HCT116 (cell line): ENCODE data around the gene KIAA0930. TPM values are rescaled to one million over a fixed set of nuclear protein-coding genes. Genes with fewer than 3 reads are reported as not detected.

Source experiments
- ATAC-seq: fragments of 200-7000 bp; cut with Tn5 transposase; 2 replicates; pipeline ENCODE4 v1.9.1; 2020; ENCODE audit warnings: mild to moderate bottlenecking, moderate library complexity
- BruUV-seq: library from RNA; stranded (reverse); fragments of 400-500 nt; replicated peaks from 2 replicates; lab custom pipeline; 2021; lab: Mats Ljungman, UMichigan
- CTCF ChIA-PET: fragments of 300-600 bp; sonication (Branson Sonifier 250); formaldehyde crosslinking; loops from one replicate; lab custom pipeline; 2021; ENCODE audit warnings: antibody characterized with exemption; lab: Charles Lee
- POLR2A ChIA-PET: fragments of 300-600, 350-600 bp; sonication (Branson Sonifier 250); formaldehyde crosslinking; loops from one replicate; lab custom pipeline; 2021; ENCODE audit warnings: antibody characterized with exemption; lab: Charles Lee
- RAD21 ChIA-PET, 2 experiments: fragments of 300-600 bp; sonication (Branson Sonifier 250); formaldehyde crosslinking; loops; one replicate each; lab custom pipeline; 2023; ENCODE audit warnings: low total read pairs in 2 of 2; ENCODE audit not compliant: uncharacterized antibody in 2 of 2, unreplicated experiment in 2 of 2, low non-redundant PET in 1 of 2; lab: Charles Lee
- DNase-seq: peaks from one replicate; pipeline ENCODE4 v3.0.0-alpha.2; 2010; ENCODE audit warnings: low read depth, low spot score
- H2AFZ ChIP-seq: fragments of 200-600 bp; shearing (Covaris generic), sonication (generic); 2 replicates; pipeline ENCODE4 v1.6.1; 2017; ENCODE audit warnings: low read depth, mixed run types, mixed read lengths, antibody characterized with exemption, low read length; ENCODE audit not compliant: poor library complexity, severe bottlenecking
- H3K27ac ChIP-seq: 2 replicates; pipeline ENCODE4 v1.5.1; 2012; ENCODE audit warnings: low read depth, low read length
- H3K27me3 ChIP-seq: fragments of 200-600 bp; sonication (generic); 2 replicates; pipeline ENCODE4 v1.6.1; 2016; ENCODE audit warnings: mixed run types, low read length, mixed read lengths; ENCODE audit not compliant: insufficient read depth
- H3K36me3 ChIP-seq, 2 experiments: fragments of 200-500 bp in 1 of 2; fragments of 200-600 bp in 1 of 2; sonication (Bioruptor generic) in 1 of 2; sonication (generic) in 1 of 2; 2 replicates each; pipeline versions ENCODE4 v1.5.1 to v1.6.1; 2014 to 2016; ENCODE audit warnings: low read length in 2 of 2, inconsistent platforms in 1 of 2, mixed read lengths in 1 of 2, mixed run types in 1 of 2; ENCODE audit not compliant: insufficient read depth in 2 of 2, control insufficient read depth in 1 of 2
- H3K4me1 ChIP-seq, 2 experiments: fragments of 200-600 bp in 1 of 2; sonication (generic) in 1 of 2; 2 replicates each; pipeline versions ENCODE4 v1.5.1 to v1.6.1; 2012 to 2017; ENCODE audit warnings: low read length in 2 of 2, inconsistent platforms in 1 of 2, mild to moderate bottlenecking in 1 of 2, mixed read lengths in 1 of 2, mixed run types in 1 of 2, moderate library complexity in 1 of 2; ENCODE audit not compliant: insufficient read depth in 2 of 2, control insufficient read depth in 1 of 2
- H3K4me2 ChIP-seq: fragments of 200-600 bp; sonication (generic); 2 replicates; pipeline ENCODE4 v1.6.1; 2017; ENCODE audit warnings: mixed run types, low read length, mixed read lengths
- H3K4me3 ChIP-seq, 2 experiments: fragments of 200-600 bp in 1 of 2; sonication (generic) in 1 of 2; replicated peaks in 1 of 2; 2 replicates each; pipeline ENCODE4 v1.5.1; 2011 to 2016; ENCODE audit warnings: low read length in 2 of 2, control low read depth in 1 of 2, low read depth in 1 of 2, mild to moderate bottlenecking in 1 of 2, mixed read lengths in 1 of 2, mixed run types in 1 of 2
- H3K79me2 ChIP-seq: fragments of 200-600 bp; sonication (generic); 2 replicates; pipeline ENCODE4 v1.6.1; 2017; ENCODE audit warnings: mild to moderate bottlenecking, mixed run types, low read length, moderate library complexity, mixed read lengths; ENCODE audit not compliant: insufficient read depth
- H3K9ac ChIP-seq: fragments of 200-600 bp; sonication (generic); 2 replicates; pipeline ENCODE4 v1.6.1; 2016; ENCODE audit warnings: low read length, mixed read lengths
- H3K9me2 ChIP-seq: fragments of 200-600 bp; sonication (generic), shearing (Covaris generic); 2 replicates; pipeline ENCODE4 v1.6.1; 2017; ENCODE audit warnings: mixed run types, mild to moderate bottlenecking, moderate library complexity; ENCODE audit not compliant: insufficient read depth
- H3K9me3 ChIP-seq, 2 experiments: fragments of 200-500 bp in 1 of 2; fragments of 200-600 bp in 1 of 2; sonication (Bioruptor generic) in 1 of 2; sonication (generic) in 1 of 2; 2 replicates each; pipeline ENCODE4 v1.6.1; 2014 to 2017; ENCODE audit warnings: low read length in 2 of 2, mixed read lengths in 2 of 2, inconsistent platforms in 1 of 2, low read depth in 1 of 2, mild to moderate bottlenecking in 1 of 2, mixed run types in 1 of 2, moderate library complexity in 1 of 2; ENCODE audit not compliant: control insufficient read depth in 1 of 2, insufficient read depth in 1 of 2
- H4K20me1 ChIP-seq: fragments of 200-600 bp; sonication (generic), shearing (Covaris generic); 2 replicates; pipeline ENCODE4 v1.6.1; 2017; ENCODE audit warnings: mixed run types, mild to moderate bottlenecking, moderate library complexity; ENCODE audit not compliant: insufficient read depth
- EZH2 ChIP-seq: fragments of 200-600 bp; sonication (generic); IDR thresholded peaks from 2 replicates; pipeline ENCODE4 v1.6.1; 2017; ENCODE audit warnings: antibody characterized with exemption, mixed run types
- JUND ChIP-seq: IDR thresholded peaks from 2 replicates; pipeline ENCODE4 v1.6.1; 2012
- POLR2A ChIP-seq: IDR thresholded peaks from 2 replicates; pipeline ENCODE4 v1.7.0; 2011; ENCODE audit warnings: borderline replicate concordance; ENCODE audit not compliant: insufficient read depth, insufficient read length; ENCODE audit errors: extremely low read depth
- POLR2AphosphoS5 ChIP-seq: IDR thresholded peaks from 2 replicates; pipeline ENCODE4 v1.6.1; 2011; ENCODE audit warnings: mild to moderate bottlenecking, low read depth, low read length, moderate library complexity
- TCF7L2 ChIP-seq: IDR thresholded peaks from 2 replicates; pipeline ENCODE4 v1.7.0; 2011; ENCODE audit warnings: borderline replicate concordance, inconsistent platforms; ENCODE audit not compliant: insufficient read depth, insufficient read length; ENCODE audit errors: extremely low read depth
- YY1 ChIP-seq: IDR thresholded peaks from 2 replicates; pipeline ENCODE4 v1.6.1; 2011; ENCODE audit warnings: low read length, low read depth, moderate library complexity, mild to moderate bottlenecking; ENCODE audit not compliant: insufficient replicate concordance; ENCODE audit errors: extremely low read depth
- ZNF274 ChIP-seq: fragments of 200-500 bp; sonication (Bioruptor generic); IDR thresholded peaks from 2 replicates; pipeline ENCODE4 v1.6.1; 2014; ENCODE audit warnings: mild to moderate bottlenecking, low read depth, low read length, inconsistent platforms
- intact Hi-C: fragments of 100-400 bp; cut with micrococcal nuclease; formaldehyde crosslinking; loops from 2 replicates; pipeline ENCODE4 v1.10.0; 2022
- total RNA-seq: library from RNA; stranded (reverse); gene quantifications from one replicate; pipeline ENCODE4 v1.2.1, GENCODE V29; 2021; ENCODE audit not compliant: unreplicated experiment
- TF ChIP-seq, protein P1 (sequence below): IDR thresholded peaks from 2 replicates; pipeline ENCODE4 v1.6.1; 2011; ENCODE audit warnings: mild to moderate bottlenecking, low read length, moderate library complexity; ENCODE audit not compliant: insufficient replicate concordance; ENCODE audit errors: extremely low read depth
- TF ChIP-seq, protein P2 (sequence below): IDR thresholded peaks from 2 replicates; pipeline ENCODE4 v1.6.1; 2012
- TF ChIP-seq, protein P3 (sequence below): IDR thresholded peaks from 2 replicates; pipeline ENCODE4 v1.6.1; 2012

Gene KIAA0930
- total RNA-seq, 1 experiment from 2014 or later: 60.9 TPM

DNA sequence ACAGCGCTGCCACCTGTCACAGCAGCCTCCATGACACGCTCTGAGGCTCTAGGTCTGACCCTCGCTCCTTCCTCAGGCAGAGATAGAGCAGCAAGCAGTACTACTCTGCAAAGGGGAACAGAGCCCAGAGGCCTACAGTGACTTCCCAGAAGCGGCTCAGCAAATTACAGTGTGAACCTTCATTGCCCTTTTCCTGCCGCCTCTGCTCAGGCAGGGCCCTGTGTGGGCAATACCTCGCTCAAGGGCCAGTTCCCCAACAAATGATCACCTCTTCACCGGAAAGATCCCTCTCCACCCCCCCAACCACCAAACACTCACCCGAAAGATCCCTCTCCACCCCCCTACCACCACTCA lies 12.3 kb downstream of the KIAA0930 start:
- H3K36me3 ChIP-seq: no peaks in the 10 kb centered on the region
- DNase-seq (no peak), ATAC-seq (no peak)
- no peak overlapping the region for H3K4me3 ChIP-seq
- no peaks in the 10 kb centered on the region for H3K9me3 ChIP-seq
- H2AFZ ChIP-seq: no peak overlapping the region
- H3K4me1 ChIP-seq: no peaks in the 10 kb centered on the region
- H3K4me2 ChIP-seq: no peak overlapping the region
- intact Hi-C loops: no loop called here
- no peaks in the 10 kb centered on the region for H3K27me3 ChIP-seq
- ChIA-PET RAD21 (no interaction called here), POLR2A (no interaction called here), CTCF (no interaction called here)
- TF ChIP-seq TCF7L2: no peak
- TF ChIP-seq EZH2: no peak
- no peak for TF ChIP-seq POLR2AphosphoS5
- TF ChIP-seq ZNF274: no peak
- peaks cover 9% of the 10 kb centered on the region for H3K79me2 ChIP-seq
- no peaks in the 10 kb centered on the region for H4K20me1 ChIP-seq
- no peaks in the 10 kb centered on the region for H3K9me2 ChIP-seq
- H3K27ac ChIP-seq: no peak overlapping the region
- no peak overlapping the region for H3K9ac ChIP-seq
- BruUV-seq: no TSS peak

DNA sequence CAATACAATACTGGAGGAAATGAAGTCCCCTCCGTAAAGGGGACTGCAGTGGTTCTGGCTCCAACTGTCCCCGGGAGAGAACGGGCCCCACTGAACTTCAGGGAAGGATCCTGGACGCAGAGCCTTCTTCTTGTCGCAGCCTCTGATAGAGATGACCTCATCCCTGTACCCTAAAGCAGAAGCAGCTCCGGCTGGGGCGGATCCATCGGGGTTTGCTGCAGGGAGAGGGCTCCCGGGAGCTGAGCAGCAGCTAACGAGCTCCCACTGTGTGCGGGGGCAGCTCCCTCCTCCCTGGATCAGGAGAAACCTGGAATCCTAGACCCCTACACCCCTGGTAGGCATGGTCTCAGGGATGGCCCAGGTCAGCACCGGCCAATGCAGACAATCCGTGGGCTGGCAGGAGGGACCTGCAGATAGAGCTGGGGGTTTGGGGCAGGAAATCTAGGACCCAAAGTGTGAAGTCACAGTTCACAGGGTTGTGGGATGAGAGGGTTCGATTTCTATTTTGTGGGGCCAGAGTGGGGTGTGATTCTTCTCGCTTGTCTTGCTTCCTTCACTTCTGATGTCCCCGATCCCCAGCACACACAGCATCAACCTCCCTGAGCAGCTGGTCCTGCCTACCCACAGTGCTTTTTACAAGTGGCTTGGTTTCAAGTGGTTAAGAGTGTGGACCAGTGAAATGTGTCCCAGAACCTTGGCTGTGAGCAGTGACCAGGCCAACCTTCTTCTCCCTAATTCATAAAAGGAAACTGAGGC lies 12.9 kb downstream of the KIAA0930 start:
- CTCF ChIA-PET: no interaction called here
- H3K36me3 ChIP-seq: no peaks in the 10 kb centered on the region
- RAD21 ChIA-PET: no interaction called here
- no peaks in the 10 kb centered on the region for H3K27me3 ChIP-seq
- no peaks in the 10 kb centered on the region for H4K20me1 ChIP-seq
- no peak overlapping the region for H3K4me2 ChIP-seq
- intact Hi-C loops: no loop called here
- BruUV-seq: no TSS peak
- POLR2A ChIA-PET: no interaction called here
- no peak for DNase-seq
- no peak for ATAC-seq
- H3K79me2 ChIP-seq: peaks cover 15% of the 10 kb centered on the region
- H3K9ac ChIP-seq: no peak overlapping the region
- no peak overlapping the region for H3K27ac ChIP-seq
- H3K4me3 ChIP-seq: no peak overlapping the region
- TF ChIP-seq POLR2A (no peak), POLR2AphosphoS5 (no peak), JUND (no peak), ZNF274 (no peak), YY1 (no peak)
- TF ChIP-seq, protein P1, sequence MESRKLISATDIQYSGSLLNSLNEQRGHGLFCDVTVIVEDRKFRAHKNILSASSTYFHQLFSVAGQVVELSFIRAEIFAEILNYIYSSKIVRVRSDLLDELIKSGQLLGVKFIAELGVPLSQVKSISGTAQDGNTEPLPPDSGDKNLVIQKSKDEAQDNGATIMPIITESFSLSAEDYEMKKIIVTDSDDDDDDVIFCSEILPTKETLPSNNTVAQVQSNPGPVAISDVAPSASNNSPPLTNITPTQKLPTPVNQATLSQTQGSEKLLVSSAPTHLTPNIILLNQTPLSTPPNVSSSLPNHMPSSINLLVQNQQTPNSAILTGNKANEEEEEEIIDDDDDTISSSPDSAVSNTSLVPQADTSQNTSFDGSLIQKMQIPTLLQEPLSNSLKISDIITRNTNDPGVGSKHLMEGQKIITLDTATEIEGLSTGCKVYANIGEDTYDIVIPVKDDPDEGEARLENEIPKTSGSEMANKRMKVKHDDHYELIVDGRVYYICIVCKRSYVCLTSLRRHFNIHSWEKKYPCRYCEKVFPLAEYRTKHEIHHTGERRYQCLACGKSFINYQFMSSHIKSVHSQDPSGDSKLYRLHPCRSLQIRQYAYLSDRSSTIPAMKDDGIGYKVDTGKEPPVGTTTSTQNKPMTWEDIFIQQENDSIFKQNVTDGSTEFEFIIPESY: no peak
- TF ChIP-seq, protein P2, sequence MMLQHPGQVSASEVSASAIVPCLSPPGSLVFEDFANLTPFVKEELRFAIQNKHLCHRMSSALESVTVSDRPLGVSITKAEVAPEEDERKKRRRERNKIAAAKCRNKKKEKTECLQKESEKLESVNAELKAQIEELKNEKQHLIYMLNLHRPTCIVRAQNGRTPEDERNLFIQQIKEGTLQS: no peak
- TF ChIP-seq, protein P3, sequence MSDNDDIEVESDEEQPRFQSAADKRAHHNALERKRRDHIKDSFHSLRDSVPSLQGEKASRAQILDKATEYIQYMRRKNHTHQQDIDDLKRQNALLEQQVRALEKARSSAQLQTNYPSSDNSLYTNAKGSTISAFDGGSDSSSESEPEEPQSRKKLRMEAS: no peak
- no peaks in the 10 kb centered on the region for H3K4me1 ChIP-seq
- no peaks in the 10 kb centered on the region for H3K9me3 ChIP-seq
- H3K9me2 ChIP-seq: no peaks in the 10 kb centered on the region
- no peak overlapping the region for H2AFZ ChIP-seq
